Esophagus muscularis mucosa (tissue), 3 donors: ENCODE results near the gene ERICH6.

Source experiments
- POLR2A ChIP-seq: fragments of 450-650 bp; IDR thresholded peaks from one replicate; pipeline ENCODE4 v1.6.1; 2017; ENCODE audit warnings: antibody characterized with exemption, moderate library complexity, mild to moderate bottlenecking, low read depth
- TF ChIP-seq, protein P1 (sequence below), 3 experiments: fragments of 200-600 bp in 2 of 3; fragments of 450-650 bp in 1 of 3; sonication (generic) in 2 of 3; IDR thresholded peaks; one replicate each; pipeline ENCODE4 v1.5.1; 2017 to 2019; ENCODE audit warnings: antibody characterized with exemption in 3 of 3, mild to moderate bottlenecking in 2 of 3, moderate library complexity in 1 of 3

DNA sequence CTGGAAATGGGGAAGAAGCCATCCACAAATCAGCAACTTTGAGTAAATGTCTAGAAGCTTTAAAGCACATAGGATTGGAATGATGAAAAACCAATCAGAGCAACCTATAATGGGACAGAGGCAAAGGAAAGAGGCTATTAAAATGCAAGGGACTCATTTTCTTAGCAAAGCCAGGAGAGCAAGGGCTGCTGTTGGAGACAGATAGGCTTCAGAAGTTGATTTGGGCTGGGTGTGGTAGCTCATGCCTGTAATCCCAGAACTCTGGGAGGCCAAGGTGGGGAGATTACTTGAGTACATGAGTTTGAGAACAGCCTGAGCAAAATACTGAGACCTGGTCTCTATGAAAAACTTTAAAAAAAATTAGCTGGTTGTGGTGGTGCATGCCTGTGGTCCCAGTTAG lies 16.1 kb downstream of the ERICH6 start:
- TF ChIP-seq, protein P1, sequence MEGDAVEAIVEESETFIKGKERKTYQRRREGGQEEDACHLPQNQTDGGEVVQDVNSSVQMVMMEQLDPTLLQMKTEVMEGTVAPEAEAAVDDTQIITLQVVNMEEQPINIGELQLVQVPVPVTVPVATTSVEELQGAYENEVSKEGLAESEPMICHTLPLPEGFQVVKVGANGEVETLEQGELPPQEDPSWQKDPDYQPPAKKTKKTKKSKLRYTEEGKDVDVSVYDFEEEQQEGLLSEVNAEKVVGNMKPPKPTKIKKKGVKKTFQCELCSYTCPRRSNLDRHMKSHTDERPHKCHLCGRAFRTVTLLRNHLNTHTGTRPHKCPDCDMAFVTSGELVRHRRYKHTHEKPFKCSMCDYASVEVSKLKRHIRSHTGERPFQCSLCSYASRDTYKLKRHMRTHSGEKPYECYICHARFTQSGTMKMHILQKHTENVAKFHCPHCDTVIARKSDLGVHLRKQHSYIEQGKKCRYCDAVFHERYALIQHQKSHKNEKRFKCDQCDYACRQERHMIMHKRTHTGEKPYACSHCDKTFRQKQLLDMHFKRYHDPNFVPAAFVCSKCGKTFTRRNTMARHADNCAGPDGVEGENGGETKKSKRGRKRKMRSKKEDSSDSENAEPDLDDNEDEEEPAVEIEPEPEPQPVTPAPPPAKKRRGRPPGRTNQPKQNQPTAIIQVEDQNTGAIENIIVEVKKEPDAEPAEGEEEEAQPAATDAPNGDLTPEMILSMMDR (IDR thresholded peaks at IDR 0.05): no peak
- no peak for TF ChIP-seq POLR2A
